GM23338 (cell line): ENCODE data around the gene OR4K2. TPM values are rescaled to one million over a fixed set of nuclear protein-coding genes. Genes with fewer than 3 reads are reported as not detected.

ENCODE experiments used
- ATAC-seq: fragments of 200-7000 bp; cut with Tn5 transposase; 3 replicates; pipeline ENCODE4 v1.9.1; 2020
- DNase-seq: peaks from one replicate; pipeline ENCODE4 v3.0.0-alpha.2; 2015; ENCODE audit warnings: low spot score
- H2AFZ ChIP-seq: fragments of 200-600 bp; sonication (generic); 2 replicates; pipeline ENCODE4 v1.8.0; 2016; ENCODE audit warnings: antibody characterized with exemption, mild to moderate bottlenecking, moderate library complexity
- H3F3A ChIP-seq: fragments of 200-600 bp; sonication (generic); replicated peaks from 2 replicates; pipeline ENCODE4 v1.8.0; 2017; ENCODE audit warnings: antibody characterized with exemption, mixed run types, low read depth
- H3K27ac ChIP-seq: fragments of 200-600 bp; sonication (generic); 2 replicates; pipeline ENCODE4 v1.6.1; 2016; ENCODE audit warnings: low read depth
- H3K27me3 ChIP-seq: fragments of 200-600 bp; sonication (generic); 2 replicates; pipeline ENCODE4 v1.8.0; 2016; ENCODE audit warnings: mild to moderate bottlenecking, mixed run types, moderate library complexity; ENCODE audit not compliant: insufficient read depth
- H3K36me3 ChIP-seq: fragments of 200-600 bp; sonication (generic); 2 replicates; pipeline ENCODE4 v1.8.0; 2016; ENCODE audit warnings: mild to moderate bottlenecking; ENCODE audit not compliant: insufficient read depth
- H3K4me1 ChIP-seq: fragments of 200-600 bp; sonication (generic); 2 replicates; pipeline ENCODE4 v1.8.0; 2016; ENCODE audit warnings: mild to moderate bottlenecking, moderate library complexity; ENCODE audit not compliant: insufficient read depth
- H3K4me2 ChIP-seq: fragments of 200-600 bp; sonication (generic); 2 replicates; pipeline ENCODE4 v1.7.1; 2017; ENCODE audit warnings: mixed run types
- H3K4me3 ChIP-seq: fragments of 200-600 bp; sonication (generic); 2 replicates; pipeline ENCODE4 v1.6.1; 2016; ENCODE audit warnings: mixed run types
- H3K79me2 ChIP-seq: fragments of 200-600 bp; sonication (generic); replicated peaks from 2 replicates; pipeline ENCODE4 v1.8.0; 2017; ENCODE audit warnings: mild to moderate bottlenecking; ENCODE audit not compliant: insufficient read depth
- H3K9me2 ChIP-seq: fragments of 200-600 bp; sonication (generic); 2 replicates; pipeline ENCODE4 v1.8.0; 2017; ENCODE audit not compliant: insufficient read depth
- H4K20me1 ChIP-seq: fragments of 200-600 bp; sonication (generic); replicated peaks from 2 replicates; pipeline ENCODE4 v1.8.0; 2017; ENCODE audit warnings: mild to moderate bottlenecking; ENCODE audit not compliant: insufficient read depth
- H3K27ac Mint-ChIP-seq: 2 replicates; pipeline ENCODE4 v1.8.0; 2020; ENCODE audit warnings: inconsistent platforms, mild to moderate bottlenecking, moderate library complexity, mixed read lengths
- H3K27me3 Mint-ChIP-seq: 3 replicates; pipeline ENCODE4 v1.8.0; 2022; ENCODE audit warnings: low read depth, mild to moderate bottlenecking, moderate library complexity, mixed read lengths, inconsistent platforms; ENCODE audit not compliant: insufficient read depth, poor library complexity
- H3K36me3 Mint-ChIP-seq: 3 replicates; pipeline ENCODE4 v1.8.0; 2021; ENCODE audit warnings: low read depth, mild to moderate bottlenecking, inconsistent platforms, moderate library complexity, mixed read lengths
- H3K4me1 Mint-ChIP-seq: 3 replicates; pipeline ENCODE4 v1.8.0; 2020; ENCODE audit warnings: mild to moderate bottlenecking, inconsistent platforms, mixed read lengths
- H3K4me3 Mint-ChIP-seq: 3 replicates; pipeline ENCODE4 v1.8.0; 2021; ENCODE audit warnings: moderate library complexity, mild to moderate bottlenecking, inconsistent platforms, mixed read lengths
- H3K9me3 Mint-ChIP-seq: 3 replicates; pipeline ENCODE4 v1.8.0; 2020; ENCODE audit warnings: moderate library complexity, mild to moderate bottlenecking, inconsistent platforms, mixed read lengths
- CREB1 ChIP-seq: fragments of 250-450 bp; sonication (Bioruptor Pico); IDR thresholded peaks from 2 replicates; pipeline ENCODE4 v1.5.0; 2020; ENCODE audit warnings: low read depth, mild to moderate bottlenecking, moderate library complexity
- EZH2 ChIP-seq: fragments of 200-600 bp; sonication (generic); IDR thresholded peaks from one replicate; pipeline ENCODE4 v1.8.0; 2017; ENCODE audit warnings: antibody characterized with exemption, mild to moderate bottlenecking, low read depth; ENCODE audit not compliant: unreplicated experiment
- REST ChIP-seq: IDR thresholded peaks from one replicate; pipeline ENCODE4 v1.6.1; 2018; ENCODE audit warnings: antibody characterized with exemption; ENCODE audit not compliant: unreplicated experiment
- STAT1 ChIP-seq: IDR thresholded peaks from one replicate; pipeline ENCODE4 v1.6.1; 2016; ENCODE audit warnings: antibody characterized with exemption; ENCODE audit not compliant: unreplicated experiment
- ZNF114 ChIP-seq: fragments of 250-450 bp; sonication (Bioruptor Pico); IDR thresholded peaks from 2 replicates; pipeline ENCODE4 v1.5.0; 2020; ENCODE audit warnings: mild to moderate bottlenecking, moderate library complexity
- ZNF331 ChIP-seq: fragments of 250-450 bp; sonication (Bioruptor Pico); IDR thresholded peaks from 2 replicates; pipeline ENCODE4 v1.5.0; 2020; ENCODE audit warnings: low read depth, mild to moderate bottlenecking, moderate library complexity
- ZNF462 ChIP-seq: fragments of 250-450 bp; sonication (Bioruptor Pico); IDR thresholded peaks from 2 replicates; pipeline ENCODE4 v1.5.0; 2020; ENCODE audit warnings: mild to moderate bottlenecking, moderate library complexity
- polyA plus RNA-seq: library from polyadenylated mRNA; unstranded; fragments of >200 nt; fragmentation: Nextera tagmentation; extraction: Ambion mirVana; gene quantifications from 2 replicates; pipeline ENCODE4 v1.2.1, GENCODE V29; 2016
- total RNA-seq: library from RNA; depleted of rRNA; stranded (reverse); fragments of >200 nt; shearing (Covaris generic); gene quantifications from 2 replicates; pipeline ENCODE4 v1.2.3, GENCODE V29; 2014

Gene OR4K2
- total and polyA plus RNA-seq, 2 experiments from 2014 or later, result not detected

- Histone ChIP-seq H3K9me2 (no peaks in the 10 kb centered on the region), H3K27ac (no peak overlapping the region), H3F3A (no peaks in the 10 kb centered on the region), H3K4me1 (no peaks in the 10 kb centered on the region), H4K20me1 (no peaks in the 10 kb centered on the region), H3K36me3 (peaks cover 6% of the 10 kb centered on the region), H3K27me3 (no peaks in the 10 kb centered on the region), H2AFZ (no peak overlapping the region), H3K79me2 (no peaks in the 10 kb centered on the region), H3K4me3 (no peak overlapping the region), H3K4me2 (no peak overlapping the region)
- no peak overlapping the region for H3K27ac Mint-ChIP-seq
- peaks cover 2% of the 10 kb centered on the region for H3K27me3 Mint-ChIP-seq
- TF ChIP-seq REST (no peak), STAT1 (no peak)
- ATAC-seq (no peak), DNase-seq (no peak)
- H3K9me3 Mint-ChIP-seq, result peaks cover 91% of the 10 kb centered on the region; the same call in 2 of the 3 replicates
- H3K4me1 Mint-ChIP-seq, result no peaks in the 10 kb centered on the region
- no peak overlapping the region for H3K4me3 Mint-ChIP-seq
- H3K36me3 Mint-ChIP-seq, result peaks cover 43% of the 10 kb centered on the region
These were observed 36.2 kb downstream of the OR4K2 start for GRCh38 chr14:19911114-19911513.

GRCh38 chr14:19917243-19917642, 42.3 kb downstream of the OR4K2 start:
- H3K36me3 Mint-ChIP-seq, result peaks cover 5% of the 10 kb centered on the region; the same call in 1 of the 3 replicates
- no peaks in the 10 kb centered on the region for H3K4me1 Mint-ChIP-seq
- no peaks in the 10 kb centered on the region for H3K27me3 Mint-ChIP-seq
- no peak overlapping the region for H3K4me3 ChIP-seq
- no peaks in the 10 kb centered on the region for H3K79me2 ChIP-seq
- TF ChIP-seq ZNF462, result no peak
- TF ChIP-seq EZH2, result no peak
- no peak for TF ChIP-seq CREB1
- TF ChIP-seq ZNF331 (CRISPR knock-in tag), result no peak
- no peak for TF ChIP-seq ZNF114 (CRISPR knock-in tag)
- no peaks in the 10 kb centered on the region for H3K4me1 ChIP-seq
- no peak for DNase-seq
- ATAC-seq, result no peak
- H3K36me3 ChIP-seq, result peaks cover 32% of the 10 kb centered on the region
- H3K27ac Mint-ChIP-seq, result no peak overlapping the region
- H3K9me3 Mint-ChIP-seq, result peaks cover 29% of the 10 kb centered on the region; the same call in 2 of the 3 replicates
- H3K9me2 ChIP-seq, result no peaks in the 10 kb centered on the region
- no peaks in the 10 kb centered on the region for H3K27me3 ChIP-seq
- H2AFZ ChIP-seq, result no peak overlapping the region
- H3K4me3 Mint-ChIP-seq, result no peak overlapping the region
- no peak overlapping the region for H3K27ac ChIP-seq
- no peaks in the 10 kb centered on the region for H3F3A ChIP-seq
- H3K4me2 ChIP-seq, result no peak overlapping the region
- no peaks in the 10 kb centered on the region for H4K20me1 ChIP-seq
